ENCODE results near the gene KRTAP10-2.

KRTAP10-2 gene

DNA sequence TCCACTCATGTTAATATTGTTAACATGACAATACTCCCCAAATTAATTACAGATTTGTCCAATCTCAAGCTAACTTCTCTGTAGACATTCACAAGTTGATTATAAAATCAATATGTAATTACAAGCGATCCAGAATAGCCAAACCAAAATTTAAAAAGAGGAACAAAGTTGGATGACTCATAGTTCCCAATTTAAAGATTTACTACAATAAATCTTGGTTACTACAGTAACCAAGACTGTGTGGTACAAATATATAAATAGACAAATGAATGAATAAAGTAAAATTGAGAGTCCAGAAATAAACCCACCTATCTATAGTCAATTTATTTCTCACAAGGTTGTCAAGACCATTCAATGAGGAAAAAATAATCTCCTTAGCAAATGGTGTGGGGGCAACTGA, 15.1 kb upstream of the KRTAP10-2 start:
- DNase-seq: no peak

DNA sequence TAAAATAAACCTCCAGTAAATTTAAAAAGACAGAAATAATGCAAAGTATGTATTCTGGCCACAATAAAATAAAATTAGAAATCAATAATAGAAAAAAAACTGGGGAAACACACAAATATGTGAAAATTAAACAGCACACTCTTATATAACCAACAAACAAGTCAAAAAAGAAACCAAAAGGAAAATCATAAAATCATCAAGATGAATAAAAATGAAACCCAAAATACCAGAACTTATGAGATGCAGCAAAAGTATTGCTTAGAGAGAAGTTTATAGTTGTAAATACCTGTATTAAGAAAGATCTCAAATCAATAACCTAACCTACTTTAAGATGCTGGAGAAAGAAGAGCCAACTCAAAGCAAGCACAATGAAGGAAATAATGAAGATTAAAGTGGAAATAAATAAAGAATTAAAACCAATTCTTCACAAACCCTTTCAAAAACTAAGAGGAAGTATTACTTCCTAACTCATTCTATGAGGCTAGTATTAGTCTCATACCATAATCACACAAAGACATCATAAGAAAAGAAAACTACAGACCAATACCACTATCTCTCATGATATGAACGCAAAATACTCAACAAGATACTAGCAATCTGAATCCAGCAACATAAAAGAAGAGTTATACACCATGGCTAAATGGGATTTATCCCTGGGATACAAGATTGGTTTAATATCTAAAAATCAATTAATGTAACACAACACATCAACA, 13.7 kb upstream of the KRTAP10-2 start:
- no peak for DNase-seq

DNA sequence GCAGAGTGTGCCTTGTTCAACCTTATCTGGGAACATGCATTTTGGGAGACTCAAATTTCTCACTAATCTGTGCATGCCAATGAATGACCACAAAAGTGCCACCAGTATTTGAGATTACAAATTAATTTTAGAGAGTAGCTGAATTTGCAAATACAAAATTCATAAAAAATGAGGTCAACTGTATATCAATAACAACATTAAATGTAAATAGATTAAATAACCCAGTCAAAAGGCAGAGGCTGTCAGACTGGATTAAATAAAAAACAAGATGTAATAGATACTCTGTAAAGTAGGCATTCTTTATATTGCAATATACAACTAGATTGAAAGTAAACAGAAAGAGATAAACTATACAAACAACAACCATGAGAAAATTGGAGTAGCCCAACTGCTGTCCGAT, 12.8 kb upstream of the KRTAP10-2 start:
- DNase-seq: no peak

DNA sequence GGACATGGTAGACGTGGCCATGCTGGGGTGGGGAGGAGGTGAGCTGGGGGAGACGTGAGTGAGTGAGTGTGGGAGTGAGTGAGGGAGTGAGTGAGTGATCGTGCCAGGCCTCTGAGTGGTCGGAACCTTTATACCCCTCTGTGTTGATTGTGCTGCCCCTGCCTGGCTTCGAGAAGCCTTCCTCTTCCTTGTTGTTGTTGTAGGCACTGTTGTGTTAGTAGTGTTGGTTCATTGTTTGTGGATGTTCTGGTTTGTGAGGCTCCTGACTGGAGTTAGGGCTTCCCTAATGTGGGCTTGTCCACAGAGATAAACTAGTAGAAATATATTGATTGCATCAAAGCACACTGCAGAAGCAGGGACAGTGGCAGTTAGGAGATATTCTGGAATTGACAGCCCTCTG, 7.4 kb upstream of the KRTAP10-2 start, which contains the start of gene KRTAP10-3:
Gene KRTAP10-3, minus strand, starts transcription at position 101 of the 400 bp plus-strand sequence. Its CDS starts 80 bp downstream, at position 21.
- DNase-seq: no peak

DNA sequence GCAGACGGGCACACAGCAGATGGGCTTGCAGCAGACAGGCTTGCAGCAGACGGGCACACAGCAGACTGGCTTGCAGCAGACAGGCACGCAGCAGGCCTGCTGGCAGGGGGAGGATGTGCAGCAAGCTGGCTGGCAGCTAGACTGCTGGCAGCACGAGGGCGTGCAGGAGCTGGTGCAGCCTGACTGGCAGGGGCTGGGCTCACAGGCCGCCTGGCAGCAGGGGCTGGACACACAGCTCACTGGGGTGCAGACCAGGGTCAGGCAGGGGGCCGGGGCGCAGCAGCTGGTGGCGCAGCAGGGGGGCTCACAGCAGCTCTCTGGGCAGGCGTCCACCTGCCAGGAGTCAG, 7.0 kb upstream of the KRTAP10-2 start:
- peak; percentile 49 for DNase-seq

DNA sequence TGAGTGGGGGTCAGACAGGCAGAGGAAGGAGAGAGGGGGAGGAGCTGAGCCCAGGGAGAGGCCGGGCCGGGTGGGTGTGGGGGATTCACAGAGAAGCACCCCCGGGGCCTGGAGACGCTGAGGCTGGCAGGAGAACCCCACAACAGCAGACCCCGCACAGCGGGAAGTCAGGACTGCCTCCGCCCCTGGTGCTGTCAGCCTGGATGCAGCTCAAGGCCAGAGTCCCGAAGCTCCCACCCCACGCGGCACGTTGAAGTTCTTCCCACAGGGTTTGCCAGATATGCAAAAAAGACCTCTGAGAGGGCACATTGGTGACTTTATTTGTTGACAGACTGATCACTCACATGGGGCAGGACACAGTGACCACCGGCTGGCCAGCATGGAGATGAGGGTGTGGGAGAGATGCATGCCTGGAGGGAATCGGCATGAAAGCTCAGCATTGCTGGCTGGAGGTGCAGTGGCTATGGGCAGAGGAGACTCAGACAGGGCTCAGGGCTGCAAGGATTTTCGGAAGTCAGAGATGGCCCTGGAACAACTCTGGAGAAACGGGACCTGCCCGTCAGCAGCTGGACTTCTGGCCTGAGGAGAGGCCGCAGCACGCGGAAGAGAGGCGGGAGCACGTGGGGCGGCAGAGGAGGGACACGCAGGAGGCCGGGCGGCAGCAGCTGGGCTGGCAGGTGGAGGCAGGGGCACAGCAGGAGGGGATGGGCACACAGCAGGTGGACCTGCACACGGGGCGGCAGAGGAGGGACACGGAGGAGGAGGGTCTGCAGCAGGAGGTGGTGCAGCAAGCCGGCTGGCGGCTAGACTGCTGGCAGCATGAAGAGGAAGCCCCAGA, 6.4 kb upstream of the KRTAP10-2 start:
- DNase-seq: peak; percentile 37

DNA sequence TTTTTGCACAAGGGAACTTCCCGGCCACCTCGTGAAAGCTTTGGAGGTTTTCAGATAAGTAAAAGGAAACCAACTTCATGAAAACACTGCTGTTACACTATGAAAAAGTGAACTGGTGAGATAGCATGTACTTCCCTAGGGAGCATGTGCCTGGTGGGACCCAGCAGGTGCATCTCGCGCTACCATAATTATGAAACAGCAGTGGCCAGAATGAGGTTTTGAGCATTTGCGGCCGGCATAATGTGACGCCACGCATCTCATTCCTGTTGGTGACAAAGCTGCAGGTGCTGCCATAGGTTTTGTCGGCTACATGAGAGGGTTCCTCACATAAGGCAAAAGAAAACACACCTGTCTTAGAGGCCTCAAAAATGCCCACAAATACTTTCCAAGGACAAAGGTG, 5.6 kb upstream of the KRTAP10-2 start:
- DNase-seq: peak; percentile 38

DNA sequence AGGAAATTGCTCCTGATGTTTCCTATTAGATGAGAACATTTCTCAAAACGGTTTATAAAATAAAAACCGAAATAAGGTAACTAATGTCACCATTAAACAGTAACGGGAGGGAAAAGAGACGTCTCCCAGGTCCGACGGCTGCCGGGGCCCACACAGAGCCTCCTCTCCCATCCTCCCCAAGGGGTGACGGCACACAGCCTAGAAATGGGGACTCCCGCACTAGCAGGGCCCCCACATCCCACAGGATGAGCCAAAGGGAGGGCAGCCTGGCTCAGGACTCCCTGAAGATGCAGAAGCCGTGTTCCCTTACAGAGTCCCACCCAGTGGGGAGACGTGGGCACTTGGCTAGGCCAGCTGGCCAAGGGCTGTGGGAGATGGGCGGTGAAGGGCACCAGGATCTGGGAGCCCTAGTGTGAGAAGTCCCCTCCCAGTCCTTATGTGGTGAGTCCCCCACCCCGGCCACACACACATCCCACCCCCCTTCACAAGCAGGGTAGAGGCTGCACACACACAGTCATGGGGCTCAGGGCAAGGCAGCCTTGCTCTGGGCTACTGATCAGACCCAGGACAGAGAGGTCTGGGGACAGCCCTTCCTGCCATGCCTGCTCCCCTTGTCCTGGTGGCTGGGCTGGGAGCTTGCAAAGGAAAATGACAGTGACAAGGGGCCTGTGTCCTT, 4.0 kb upstream of the KRTAP10-2 start:
- peak; percentile 33 for DNase-seq

DNA sequence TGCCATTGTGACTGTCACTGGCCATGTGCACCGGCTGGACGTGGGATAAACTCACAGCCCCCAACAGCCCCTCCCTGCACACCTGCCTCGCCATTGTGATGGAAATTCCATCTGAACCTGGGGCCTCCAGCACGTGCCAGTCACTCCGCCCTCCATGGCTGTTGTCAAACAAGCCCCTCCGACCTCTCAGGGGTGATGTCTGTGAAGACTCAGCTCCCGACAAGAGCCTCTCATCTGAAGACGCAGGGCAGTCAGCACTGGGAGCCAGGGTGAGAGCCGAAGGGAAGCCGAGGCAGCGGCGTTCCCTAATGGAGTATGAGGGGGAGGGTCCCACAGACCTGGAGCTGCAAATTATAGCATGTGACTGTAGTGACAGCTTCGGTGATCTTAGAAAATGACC, 1.4 kb upstream of the KRTAP10-2 start:
- DNase-seq: no peak

DNA sequence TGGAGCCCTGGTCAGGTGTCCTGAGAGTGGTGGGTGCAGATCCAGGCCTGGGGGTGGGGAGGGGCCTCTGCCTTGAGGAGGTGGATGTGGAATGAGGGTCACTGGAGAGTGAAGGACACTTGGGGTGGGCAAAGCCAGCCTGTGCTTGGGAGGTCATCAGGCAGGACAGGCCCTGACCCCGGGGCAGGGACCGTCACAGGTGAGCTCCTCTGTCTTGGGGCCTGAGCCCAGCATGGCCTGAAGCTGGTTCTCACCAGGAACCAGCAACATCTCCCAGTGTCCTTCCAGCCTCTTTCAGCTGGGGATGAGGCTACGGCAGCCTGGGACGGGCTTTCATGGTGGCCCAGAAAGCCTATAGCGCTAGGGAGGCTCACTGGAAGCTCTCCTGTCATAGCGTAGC, 831 bp upstream of the KRTAP10-2 start:
- peak; percentile 41 for DNase-seq

DNA sequence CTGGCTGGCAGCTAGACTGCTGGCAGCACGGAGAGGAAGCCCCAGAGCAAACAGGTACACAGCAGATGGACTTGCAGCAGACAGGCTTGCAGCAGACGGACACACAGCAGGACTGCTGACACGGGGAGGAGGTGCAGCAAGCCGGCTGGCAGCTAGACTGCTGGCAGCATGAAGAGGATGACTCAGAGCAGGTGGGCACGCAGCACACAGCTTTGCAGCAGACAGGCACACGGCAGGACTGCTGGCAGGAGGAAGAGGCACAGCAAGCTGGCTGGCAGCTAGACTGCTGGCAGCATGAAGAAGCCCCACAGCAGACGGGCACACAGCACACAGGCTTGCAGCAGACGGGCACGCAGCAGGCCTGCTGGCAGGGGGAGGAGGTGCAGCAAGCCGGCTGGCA, 498 bp downstream of the KRTAP10-2 start:
- no peak for DNase-seq

DNA sequence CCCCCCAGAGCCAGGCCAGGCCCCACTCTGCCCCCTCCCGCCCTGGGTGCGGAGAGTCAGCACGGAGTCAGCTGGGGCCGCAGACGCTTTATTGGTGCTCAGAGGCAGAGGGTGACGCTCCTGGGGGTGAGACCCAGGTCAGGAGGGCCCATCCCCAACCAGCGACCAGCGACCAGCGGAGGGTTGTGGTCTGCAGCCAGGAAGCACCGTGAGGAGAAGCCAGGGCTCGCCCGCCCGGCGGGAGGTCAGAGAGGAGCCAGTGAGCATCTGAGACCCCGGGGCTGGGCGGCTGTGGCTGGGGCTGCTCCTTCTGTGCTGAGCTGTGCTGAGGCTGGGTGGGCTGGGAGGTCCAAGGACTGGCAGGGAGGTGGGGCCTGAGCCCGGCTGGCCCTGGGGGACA, 1.0 kb downstream of the KRTAP10-2 start:
- DNase-seq: peak; percentile 37

DNA sequence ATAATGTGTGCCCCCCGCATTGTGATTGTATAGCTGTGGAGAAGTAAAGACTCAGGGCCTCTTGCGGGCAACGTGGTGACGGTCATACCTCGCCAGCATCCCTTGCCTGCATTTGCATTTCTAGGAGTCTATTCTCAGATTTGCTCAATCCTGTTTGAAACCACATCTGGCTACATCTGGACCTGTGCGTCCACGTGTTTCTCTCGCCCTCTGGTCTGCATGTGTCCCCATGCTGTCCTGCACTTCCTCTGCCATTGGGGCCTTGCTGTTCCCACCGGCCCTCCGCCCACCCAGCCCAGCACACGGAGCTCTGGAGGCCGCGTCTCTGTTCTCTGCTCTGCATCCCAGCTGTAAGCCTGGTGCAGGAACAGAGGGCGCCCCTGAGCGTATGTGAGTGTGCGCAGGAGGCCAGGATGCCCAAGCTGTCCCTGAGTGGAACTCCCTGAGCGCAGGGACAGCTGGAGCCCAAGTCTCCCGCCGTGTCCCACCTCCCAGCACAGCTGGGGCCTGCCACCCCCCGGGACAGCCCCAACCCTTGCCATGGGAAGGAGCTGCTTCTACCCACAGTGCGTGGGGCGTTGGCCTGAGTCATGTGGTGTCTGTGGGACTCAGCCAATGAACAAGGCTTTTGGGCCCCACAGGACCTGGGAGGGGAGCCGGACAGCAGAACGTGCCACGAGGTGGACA, 1.6 kb downstream of the KRTAP10-2 start:
- peak; percentile 50 for DNase-seq

DNA sequence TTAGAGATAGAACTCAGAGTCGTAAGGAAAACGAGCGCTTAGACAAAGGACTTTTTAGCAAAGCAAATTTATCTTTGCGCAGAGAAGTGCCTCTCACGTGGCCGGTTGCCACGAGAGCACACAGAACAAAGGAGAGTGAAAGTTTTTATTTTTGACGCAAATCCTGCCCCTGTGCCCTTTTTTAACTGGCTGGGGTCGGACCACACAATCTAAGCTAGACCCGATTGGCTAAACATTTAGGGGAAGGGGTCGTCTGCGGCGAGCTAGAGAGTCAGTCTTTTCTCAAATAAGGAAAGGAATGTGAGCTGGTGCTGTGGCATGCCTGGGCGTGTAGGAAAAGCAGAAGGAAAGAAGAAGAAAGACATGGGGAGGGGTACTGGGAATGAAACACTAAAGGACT, 2.4 kb downstream of the KRTAP10-2 start:
- no peak for DNase-seq

DNA sequence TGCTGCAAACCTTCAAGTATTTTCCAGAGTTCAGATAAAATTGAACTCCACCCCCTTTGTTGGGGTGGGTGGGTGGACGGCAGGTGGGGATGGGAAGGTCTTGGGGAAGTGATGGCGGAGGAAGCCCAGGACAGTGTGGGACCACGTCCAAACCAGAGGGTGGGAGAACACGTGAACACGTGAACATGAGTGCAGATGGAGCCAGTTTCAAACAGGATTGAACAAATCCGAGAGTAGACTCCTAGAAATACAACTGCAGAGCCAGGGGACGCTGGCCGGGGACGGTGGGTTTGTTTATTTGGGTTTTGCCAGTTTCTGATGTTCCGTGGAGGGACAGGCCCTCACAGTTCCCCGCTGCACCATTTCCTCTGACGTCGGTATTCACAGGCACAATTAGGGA, 2.9 kb downstream of the KRTAP10-2 start:
- DNase-seq: peak; percentile 52

DNA sequence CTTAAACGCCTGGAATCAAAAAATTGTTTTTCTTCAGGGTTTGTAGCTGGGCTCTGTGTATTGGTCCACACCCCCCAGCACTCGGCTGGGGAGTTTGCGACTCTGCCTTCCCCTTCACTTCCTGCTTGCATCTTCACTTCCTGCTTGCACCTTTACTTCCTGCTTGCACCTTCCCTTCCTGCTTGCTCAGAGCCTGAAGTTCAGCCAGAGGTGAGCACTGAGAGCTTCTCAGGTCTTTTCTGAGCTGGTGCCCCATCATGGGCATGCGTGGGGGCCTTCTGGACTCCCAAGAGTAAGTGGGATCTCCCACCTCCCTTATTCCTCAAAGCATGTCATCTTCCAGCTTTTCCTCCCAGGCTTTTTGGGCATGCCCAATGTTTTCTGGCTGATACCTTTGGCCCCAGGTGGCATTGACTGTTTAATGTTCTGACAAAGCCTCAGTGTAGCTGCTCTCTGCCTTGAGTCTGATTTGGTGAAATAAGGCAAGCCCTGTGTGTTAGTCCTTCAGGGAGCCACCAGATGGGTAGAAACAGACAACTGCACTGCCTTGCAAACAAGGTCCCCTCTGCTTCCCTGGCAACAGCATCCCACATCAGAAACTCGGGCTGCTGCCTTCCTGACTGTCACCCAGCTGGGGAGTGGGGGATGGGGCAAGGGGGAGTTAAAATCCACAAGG, 3.5 kb downstream of the KRTAP10-2 start:
- peak; percentile 74 for DNase-seq

DNA sequence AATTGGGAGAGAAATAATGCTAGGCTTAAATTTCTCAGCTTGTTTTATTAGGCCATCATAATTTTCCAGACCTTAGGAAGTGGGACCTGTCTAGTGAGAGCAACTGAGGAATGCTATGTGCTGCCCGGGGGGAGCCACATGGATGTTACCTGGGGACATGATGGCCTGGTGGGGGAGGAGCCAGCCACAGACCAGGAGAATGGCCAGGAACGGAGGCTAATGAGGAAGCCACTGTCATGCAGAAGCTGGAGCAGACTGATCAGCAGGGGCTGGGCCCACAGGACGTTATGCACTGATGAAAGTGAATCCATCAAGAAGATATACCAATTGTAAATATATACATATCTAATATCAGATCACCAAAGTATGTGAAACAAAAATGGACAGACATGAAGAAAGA, 6.7 kb downstream of the KRTAP10-2 start:
- DNase-seq: no peak

DNA sequence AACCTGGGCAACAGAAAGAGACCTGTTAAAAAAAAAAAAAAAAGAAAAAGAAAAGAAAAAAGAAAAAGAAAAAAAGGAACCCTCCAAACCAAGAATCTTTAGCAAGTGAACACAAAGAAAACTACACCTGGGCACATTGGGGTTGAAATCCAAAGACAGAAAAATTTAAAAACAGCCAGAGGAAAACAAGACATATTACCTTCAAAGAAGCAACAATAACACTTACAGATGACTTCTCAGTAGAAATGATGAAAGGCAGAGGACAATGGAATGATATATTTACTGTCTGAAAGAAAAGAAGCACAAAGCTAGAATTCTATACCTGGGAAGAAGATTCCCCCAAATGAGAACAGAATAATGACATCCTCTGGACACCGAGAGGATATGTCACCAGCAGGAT, 8.6 kb downstream of the KRTAP10-2 start:
- DNase-seq: no peak

DNA sequence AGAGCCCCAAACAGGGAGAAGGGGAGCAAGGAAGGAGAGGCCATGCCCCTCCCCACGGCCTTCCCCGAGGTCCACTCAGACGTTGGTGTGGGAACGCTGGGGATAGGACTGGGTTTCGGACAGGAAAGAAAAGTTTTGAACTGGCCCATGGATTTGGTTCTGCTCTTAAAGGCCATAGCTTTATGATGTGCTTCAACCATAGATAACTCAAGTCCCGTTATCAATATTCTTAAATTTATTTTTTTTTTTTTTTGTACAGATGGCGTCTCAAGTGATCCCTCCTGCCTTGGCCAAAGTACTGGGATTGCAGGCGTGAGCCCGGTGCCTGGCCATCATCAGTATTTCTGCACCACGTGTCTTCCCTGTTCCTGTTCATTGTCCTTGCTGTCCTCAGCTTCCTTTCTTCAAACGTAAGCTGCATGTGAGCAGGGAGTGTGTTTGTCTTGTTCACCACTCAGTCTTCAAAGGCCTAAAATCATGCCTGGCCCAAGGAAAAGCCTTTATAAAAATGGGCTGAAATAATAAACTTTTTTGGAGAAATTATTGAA, 10.5 kb downstream of the KRTAP10-2 start:
- DNase-seq: no peak

DNA sequence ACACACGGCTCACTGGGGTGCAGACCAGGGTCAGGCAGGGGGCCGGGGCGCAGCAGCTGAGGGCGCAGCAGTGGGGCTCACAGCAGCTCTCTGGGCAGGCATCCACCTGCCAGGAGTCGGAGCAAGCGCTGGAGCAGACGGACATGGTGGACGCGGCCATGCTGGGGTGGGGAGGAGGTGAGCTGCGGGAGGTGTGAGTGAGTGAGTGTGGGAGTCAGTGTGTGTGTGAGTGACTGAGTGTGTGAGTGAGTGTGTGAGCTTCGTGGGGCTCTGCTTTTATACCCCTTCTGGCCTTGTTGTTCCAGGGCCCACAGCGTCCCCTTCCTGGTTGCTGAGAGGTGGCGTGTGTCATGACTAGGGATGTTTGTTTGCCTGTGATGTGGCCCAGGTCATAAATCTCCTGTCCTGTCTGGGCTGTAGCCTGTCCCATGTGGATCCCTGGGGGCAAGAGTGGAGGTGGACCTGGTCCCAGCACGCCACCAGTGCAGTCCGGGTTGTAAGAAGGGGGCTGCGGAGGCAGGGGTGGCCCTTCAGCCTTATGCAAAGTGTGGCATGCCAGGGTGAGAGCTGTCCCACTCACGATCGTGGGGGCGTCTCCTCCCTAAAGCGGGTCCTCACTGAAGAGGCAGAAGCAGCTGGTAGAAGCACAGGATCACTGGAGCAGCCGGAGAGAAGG, 11.2 kb downstream of the KRTAP10-2 start, which contains the start of gene KRTAP10-1:
Gene KRTAP10-1, minus strand, starts transcription at position 205 of the 676 bp plus-strand sequence. Its CDS starts 45 bp downstream, at position 160.
- peak; percentile 48 for DNase-seq

DNA sequence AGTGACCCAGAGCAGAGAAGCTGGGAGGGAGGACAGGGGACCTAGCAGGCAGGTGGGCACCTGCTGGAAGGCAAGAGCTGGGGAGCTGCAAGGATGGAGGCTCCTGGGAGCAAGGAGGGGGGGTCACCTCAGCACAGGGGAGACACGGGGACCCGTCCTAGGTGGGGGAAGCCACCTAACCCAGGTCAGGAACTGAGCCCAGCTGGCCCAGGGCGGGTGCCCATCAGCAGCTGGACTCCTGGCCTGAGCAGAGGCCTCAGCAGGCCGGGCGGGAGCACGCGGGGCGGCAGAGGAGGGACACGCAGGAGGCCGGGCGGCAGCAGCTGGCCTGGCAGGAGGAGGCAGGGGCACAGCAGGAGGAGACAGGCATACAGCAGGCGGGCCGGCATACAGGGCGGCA, 12.3 kb downstream of the KRTAP10-2 start:
- peak; percentile 30 for DNase-seq

Data from activated CD8-positive, alpha-beta memory T cell treated with anti-CD3 and anti-CD28 coated beads for 24 hours (primary cell).